Choroid plexus epithelial cell (primary cell): ENCODE measurements around the gene ELMO2.

Experiments
- DNase-seq: peaks from one replicate; pipeline ENCODE4 v3.0.0-alpha.2; 2010; ENCODE audit warnings: low read depth
- H3K4me3 ChIP-seq: 2 replicates; pipeline ENCODE4 v1.5.1; 2011; ENCODE audit warnings: low read depth, mild to moderate bottlenecking, control low read depth, low read length, moderate library complexity
- CTCF ChIP-seq: conservative IDR thresholded peaks from 2 replicates; pipeline ENCODE4 v1.5.1; 2011; ENCODE audit warnings: low read depth, mild to moderate bottlenecking, control low read depth, inconsistent platforms, low read length, moderate library complexity

ELMO2 gene

GRCh38 chr20:46367967-46368901 lies 38.2 kb downstream of the ELMO2 start:
- DNase-seq, result peak; percentile 39
- TF ChIP-seq CTCF, result no peak
- H3K4me3 ChIP-seq, result no peak overlapping the region

GRCh38 chr20:46367234-46367633 lies 39.2 kb downstream of the ELMO2 start:
- no peak for DNase-seq
- no peak overlapping the region for H3K4me3 ChIP-seq
- TF ChIP-seq CTCF, result no peak

- no peak overlapping the region for H3K4me3 ChIP-seq
- TF ChIP-seq CTCF, result no peak
- DNase-seq, result no peak
Measured at GRCh38 chr20:46366826-46367225, 39.6 kb downstream of the ELMO2 start.

- DNase-seq, result no peak
- H3K4me3 ChIP-seq, result no peak overlapping the region
Measured at GRCh38 chr20:46365487-46366220, 40.8 kb downstream of the ELMO2 start.

GRCh38 chr20:46364670-46365486 lies 41.5 kb downstream of the ELMO2 start:
- TF ChIP-seq CTCF, result no peak
- DNase-seq, result no peak
- H3K4me3 ChIP-seq, result peak overlapping the region; percentile 99

More at GRCh38 chr20:46365487-46366220, 40.8 kb downstream of the ELMO2 start:
- no peak for TF ChIP-seq CTCF

GRCh38 chr20:46363874-46364669 lies 42.3 kb downstream of the ELMO2 start:
- H3K4me3 ChIP-seq, result peak overlapping the region; percentile 99
- DNase-seq, result peak; percentile 94
- no peak for TF ChIP-seq CTCF
